ENCODE measurements around the gene DUSP1. TPM values are rescaled to one million over a fixed set of nuclear protein-coding genes. Genes with fewer than 3 reads are reported as not detected.

DUSP1 gene
- total and polyA plus RNA-seq, 2 of the 13 experiments (the other 11 are each of a cell fraction or from before 2014, with no cell fraction given): 27.1 to 55.5 TPM

- peak; percentile 33; the same call in 1 of the 2 replicates for TF ChIP-seq MAX (IDR thresholded peaks at IDR 0.05)
- TF ChIP-seq FOXP1 (IDR thresholded peaks at IDR 0.05): no peak
- peak; percentile 77 for TF ChIP-seq FOXP1 (CRISPR knock-in tag; IDR thresholded peaks at IDR 0.05)
- peak; percentile 76 for TF ChIP-seq ZNF614 (CRISPR knock-in tag; IDR thresholded peaks at IDR 0.05; ENCODE audit: borderline replicate concordance)
- TF ChIP-seq ZBTB44 (CRISPR knock-in tag; IDR thresholded peaks at IDR 0.05): no peak
- peak; percentile 75; the same call in 1 of the 2 replicates for TF ChIP-seq ZNF644 (CRISPR knock-in tag; IDR thresholded peaks at IDR 0.05; ENCODE audit: low read depth)
- TF ChIP-seq ZNF335 (CRISPR knock-in tag; IDR thresholded peaks at IDR 0.05): 0 out of 2 replicates have a peak, but pooled peaks have one; percentile 57
- 0 out of 2 replicates have a peak, but pooled peaks have one; percentile 36 for TF ChIP-seq IRF2 (CRISPR knock-in tag; IDR thresholded peaks at IDR 0.05)
- no peak for TF ChIP-seq ZNF121 (CRISPR knock-in tag; IDR thresholded peaks at IDR 0.05)
- peak; percentile 59; the same call in 1 of the 2 replicates for TF ChIP-seq NCOA2 (CRISPR knock-in tag; IDR thresholded peaks at IDR 0.05)
- no peak for TF ChIP-seq ZBTB43 (CRISPR knock-in tag; conservative IDR thresholded peaks at IDR 0.05)
- peak; percentile 96 for TF ChIP-seq JUNB (CRISPR knock-in tag; IDR thresholded peaks at IDR 0.05; ENCODE audit: borderline replicate concordance)
- no peak for TF ChIP-seq SSRP1 (CRISPR knock-in tag; IDR thresholded peaks at IDR 0.05)
- TF ChIP-seq TRIM24 (CRISPR knock-in tag; IDR thresholded peaks at IDR 0.05): no peak
- peak in 1 of 2 experiments; percentile 83; a peak in 2 of 4 replicates for TF ChIP-seq EP300 (IDR thresholded peaks at IDR 0.05; ENCODE audit: low read depth in 2 of 2, low read length in 2 of 2)
- TF ChIP-seq EP300 (CRISPR knock-in tag; IDR thresholded peaks at IDR 0.05; ENCODE audit: borderline replicate concordance): peak; percentile 76
- TF ChIP-seq ZFP62 (CRISPR knock-in tag; IDR thresholded peaks at IDR 0.05): no peak
- TF ChIP-seq ZNF549 (CRISPR knock-in tag; IDR thresholded peaks at IDR 0.05): no peak
- TF ChIP-seq ZNF839 (CRISPR knock-in tag; IDR thresholded peaks at IDR 0.05; ENCODE audit: borderline replicate concordance): no peak
- peak; percentile 71; the same call in 1 of the 2 replicates for TF ChIP-seq FOXK1 (CRISPR knock-in tag; IDR thresholded peaks at IDR 0.05; ENCODE audit: borderline replicate concordance, low read depth)
- no peak for TF ChIP-seq ETV6 (CRISPR knock-in tag; conservative IDR thresholded peaks at IDR 0.05)
- TF ChIP-seq CREB1 (IDR thresholded peaks at IDR 0.05): 0 out of 2 replicates have a peak, but pooled peaks have one; percentile 12
- TF ChIP-seq CREB1 (CRISPR knock-in tag; IDR thresholded peaks at IDR 0.05): peak; percentile 73
- no peak for TF ChIP-seq THAP9 (CRISPR knock-in tag; IDR thresholded peaks at IDR 0.05; ENCODE audit: borderline replicate concordance)
- TF ChIP-seq ZNF382 (CRISPR knock-in tag; IDR thresholded peaks at IDR 0.05; ENCODE audit: borderline replicate concordance): no peak
- TF ChIP-seq NFE2L2 (IDR thresholded peaks at IDR 0.05; ENCODE audit: low read length): peak; percentile 73
- TF ChIP-seq TARDBP (CRISPR knock-in tag; IDR thresholded peaks at IDR 0.05): peak; percentile 45; the same call in 1 of the 2 replicates
These were observed 11.4 kb upstream of the DUSP1 start (continued) for GRCh38 chr5:172782169-172783039.
